Left ventricle myocardium inferior (tissue), 1 donor: ENCODE measurements around the gene RYR1. TPM values are rescaled to one million over a fixed set of nuclear protein-coding genes. Genes with fewer than 3 reads are reported as not detected.

ENCODE experiments used
- DNase-seq: peaks from one replicate; pipeline ENCODE4 v3.0.0-alpha.2; 2020
- H3K27ac ChIP-seq: fragments of 200-600 bp; replicated peaks from 2 replicates; pipeline ENCODE4 v1.8.0; 2021
- H3K27me3 ChIP-seq: fragments of 200-600 bp; 2 replicates; pipeline ENCODE4 v1.8.0; 2021; ENCODE audit warnings: low read depth
- H3K36me3 ChIP-seq: fragments of 200-600 bp; 2 replicates; pipeline ENCODE4 v1.8.0; 2021
- H3K4me1 ChIP-seq: fragments of 200-600 bp; 2 replicates; pipeline ENCODE4 v1.8.0; 2021
- H3K4me3 ChIP-seq: fragments of 200-600 bp; 2 replicates; pipeline ENCODE4 v1.8.0; 2021; ENCODE audit warnings: mild to moderate bottlenecking, moderate library complexity
- H3K9me3 ChIP-seq: fragments of 200-600 bp; replicated peaks from 2 replicates; pipeline ENCODE4 v1.8.0; 2021
- intact Hi-C: fragments of 100-400 bp; cut with micrococcal nuclease; formaldehyde crosslinking; loops from one replicate; pipeline ENCODE4 v1.11.0; 2022
- total RNA-seq: library from RNA; stranded (reverse); fragmentation: NEBNext Ultra II Directional; extraction: Animal tissue kit (Norgen Biotek cat#: 25700); gene quantifications from one replicate; pipeline ENCODE4 v1.2.1, GENCODE V29; 2021
- TF ChIP-seq, protein P1 (sequence below): fragments of 200-600 bp; IDR thresholded peaks from 2 replicates; pipeline ENCODE4 v1.8.0; 2021; ENCODE audit warnings: antibody characterized with exemption, mild to moderate bottlenecking, borderline replicate concordance
- donor health status: DM: no; HTN: yes; CAD: no; lungs with severe emphysema.

The RYR1 gene
- total RNA-seq, 1 donor from 2014 or later: 0.74 TPM

- H3K4me3 ChIP-seq: peak overlapping the region; percentile 33
- no peak overlapping the region for H3K27ac ChIP-seq
- H3K27me3 ChIP-seq: peaks cover 13% of the 10 kb centered on the region
- no peaks in the 10 kb centered on the region for H3K36me3 ChIP-seq
- DNase-seq: no peak
- intact Hi-C loops: no loop called here
- H3K4me1 ChIP-seq: peaks cover 11% of the 10 kb centered on the region
- TF ChIP-seq, protein P1, sequence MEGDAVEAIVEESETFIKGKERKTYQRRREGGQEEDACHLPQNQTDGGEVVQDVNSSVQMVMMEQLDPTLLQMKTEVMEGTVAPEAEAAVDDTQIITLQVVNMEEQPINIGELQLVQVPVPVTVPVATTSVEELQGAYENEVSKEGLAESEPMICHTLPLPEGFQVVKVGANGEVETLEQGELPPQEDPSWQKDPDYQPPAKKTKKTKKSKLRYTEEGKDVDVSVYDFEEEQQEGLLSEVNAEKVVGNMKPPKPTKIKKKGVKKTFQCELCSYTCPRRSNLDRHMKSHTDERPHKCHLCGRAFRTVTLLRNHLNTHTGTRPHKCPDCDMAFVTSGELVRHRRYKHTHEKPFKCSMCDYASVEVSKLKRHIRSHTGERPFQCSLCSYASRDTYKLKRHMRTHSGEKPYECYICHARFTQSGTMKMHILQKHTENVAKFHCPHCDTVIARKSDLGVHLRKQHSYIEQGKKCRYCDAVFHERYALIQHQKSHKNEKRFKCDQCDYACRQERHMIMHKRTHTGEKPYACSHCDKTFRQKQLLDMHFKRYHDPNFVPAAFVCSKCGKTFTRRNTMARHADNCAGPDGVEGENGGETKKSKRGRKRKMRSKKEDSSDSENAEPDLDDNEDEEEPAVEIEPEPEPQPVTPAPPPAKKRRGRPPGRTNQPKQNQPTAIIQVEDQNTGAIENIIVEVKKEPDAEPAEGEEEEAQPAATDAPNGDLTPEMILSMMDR: no peak
- no peaks in the 10 kb centered on the region for H3K9me3 ChIP-seq
Measured at GRCh38 chr19:38544569-38545315, 111.3 kb downstream of the RYR1 start.

- no peaks in the 10 kb centered on the region for H3K36me3 ChIP-seq
- no peak for DNase-seq
- intact Hi-C loops: no loop called here
- H3K27me3 ChIP-seq: peaks cover 14% of the 10 kb centered on the region
- no peaks in the 10 kb centered on the region for H3K9me3 ChIP-seq
- H3K4me1 ChIP-seq: peaks cover 11% of the 10 kb centered on the region
- no peak overlapping the region for H3K4me3 ChIP-seq
- TF ChIP-seq, protein P1: no peak
- H3K27ac ChIP-seq: no peak overlapping the region
Measured at GRCh38 chr19:38545596-38545995, 112.1 kb downstream of the RYR1 start.

DNA sequence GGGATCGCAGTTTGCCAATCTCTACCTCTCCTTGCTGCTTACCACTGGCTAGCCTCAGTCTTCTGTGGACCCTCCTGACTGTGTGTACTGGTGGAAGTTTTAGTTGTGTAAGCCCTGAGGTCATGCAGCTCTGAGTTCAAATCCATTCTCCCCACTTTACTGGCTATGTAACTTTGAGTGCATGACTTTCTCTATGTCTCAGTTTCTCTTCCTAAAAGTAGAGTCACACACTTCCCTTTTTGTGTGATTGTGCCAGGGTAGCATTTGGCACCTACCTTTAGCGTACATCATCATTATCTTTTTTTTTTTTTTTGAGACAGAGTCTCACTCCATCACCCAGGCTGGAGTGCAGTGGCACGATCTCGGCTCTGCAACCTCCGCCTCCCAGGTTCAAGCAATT, 113.9 kb downstream of the RYR1 start:
- TF ChIP-seq, protein P1: no peak
- intact Hi-C loops: no loop called here
- DNase-seq: no peak
- no peaks in the 10 kb centered on the region for H3K9me3 ChIP-seq
- no peak overlapping the region for H3K4me3 ChIP-seq
- H3K36me3 ChIP-seq: no peaks in the 10 kb centered on the region
- H3K4me1 ChIP-seq: peaks cover 11% of the 10 kb centered on the region
- peaks cover 31% of the 10 kb centered on the region for H3K27me3 ChIP-seq
- H3K27ac ChIP-seq: no peak overlapping the region

- intact Hi-C loops: no loop called here
- H3K36me3 ChIP-seq: no peaks in the 10 kb centered on the region
Measured at GRCh38 chr19:38549061-38549460, 115.6 kb downstream of the RYR1 start.

GRCh38 chr19:38549942-38550341, 116.5 kb downstream of the RYR1 start:
- no peaks in the 10 kb centered on the region for H3K36me3 ChIP-seq

More at GRCh38 chr19:38549061-38549460, 115.6 kb downstream of the RYR1 start:
- Histone ChIP-seq H3K4me1 (peaks cover 9% of the 10 kb centered on the region), H3K27me3 (peaks cover 48% of the 10 kb centered on the region), H3K9me3 (no peaks in the 10 kb centered on the region), H3K4me3 (no peak overlapping the region), H3K27ac (no peak overlapping the region)
- DNase-seq: no peak
- TF ChIP-seq, protein P1: no peak

More at GRCh38 chr19:38549942-38550341, 116.5 kb downstream of the RYR1 start:
- Histone ChIP-seq H3K9me3 (no peaks in the 10 kb centered on the region), H3K4me1 (peaks cover under 1% of the 10 kb centered on the region), H3K27ac (no peak overlapping the region), H3K27me3 (peaks cover 56% of the 10 kb centered on the region), H3K4me3 (no peak overlapping the region)
- DNase-seq: no peak
- TF ChIP-seq, protein P1: no peak
- intact Hi-C loops: no loop called here
